ENCODE data around the gene SPDEF. TPM values are rescaled to one million over a fixed set of nuclear protein-coding genes. Genes with fewer than 3 reads are reported as not detected.

The SPDEF gene
- polyA plus RNA-seq, 1 donor = 11.6 TPM

DNA sequence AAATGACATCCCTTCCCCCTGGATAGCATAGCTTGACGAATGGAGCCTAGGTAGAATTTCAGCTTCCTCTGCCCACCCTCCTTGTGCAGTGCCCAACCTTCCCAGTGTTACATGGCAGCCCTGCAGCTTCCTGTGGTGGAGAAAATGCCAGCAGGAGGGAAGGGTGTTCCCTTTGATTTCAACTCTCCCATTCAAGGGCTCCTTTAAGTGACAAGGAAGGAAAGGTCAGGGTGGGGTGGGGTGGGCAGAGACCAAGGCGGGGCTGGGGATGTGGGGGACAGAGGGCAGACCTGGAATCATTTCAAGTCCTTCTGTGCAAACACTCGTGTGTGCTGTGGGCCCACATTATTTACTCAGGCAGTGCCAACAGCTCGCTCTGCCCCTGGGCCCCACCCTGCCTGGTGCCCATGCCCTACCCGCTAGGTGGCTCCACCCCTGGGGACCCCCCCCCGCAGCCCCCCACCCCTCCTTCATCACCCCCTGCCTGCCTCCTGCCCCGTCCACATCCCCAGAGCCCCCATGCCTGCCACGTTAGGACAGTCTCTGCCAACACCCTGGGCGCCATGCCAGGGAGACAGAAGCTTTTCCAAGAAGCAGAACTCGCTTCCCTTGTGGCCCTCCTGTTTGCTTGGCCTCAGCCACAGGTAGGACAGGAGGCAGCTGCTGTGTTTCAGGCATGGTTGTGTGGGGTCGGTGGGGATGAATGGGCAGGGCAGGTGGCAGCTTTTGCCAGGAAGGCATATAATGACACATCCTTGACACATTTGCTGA lies 9.4 kb downstream of the SPDEF start:
- Histone ChIP-seq H3K9me3 (ENCODE audit: control insufficient read depth, low read depth, low read length) (no peaks in the 10 kb centered on the region), H3K4me3 (ENCODE audit: low read length) (no peak overlapping the region), H3K36me3 (ENCODE audit: control insufficient read depth, insufficient read depth, low read length) (no peaks in the 10 kb centered on the region), H3K4me1 (ENCODE audit: control insufficient read depth, insufficient read depth, low read length) (peaks cover 10% of the 10 kb centered on the region), H3K27me3 (ENCODE audit: control insufficient read depth, insufficient read depth, low read length) (no peaks in the 10 kb centered on the region), H3K27ac (ENCODE audit: low read length) (no peak overlapping the region)
- peak in 1 of 2 donors; percentile 39 for DNase-seq
- WGBS (ENCODE audit: insufficient coverage, low lambda C conversion rate) = no CpG with 5 or more reads among the region's 11 CpGs

- H3K4me1 ChIP-seq (ENCODE audit: control insufficient read depth, insufficient read depth, low read length) = peaks cover 10% of the 10 kb centered on the region
- no peaks in the 10 kb centered on the region for H3K36me3 ChIP-seq (ENCODE audit: control insufficient read depth, insufficient read depth, low read length)
- DNase-seq = no peak
- no peaks in the 10 kb centered on the region for H3K27me3 ChIP-seq (ENCODE audit: control insufficient read depth, insufficient read depth, low read length)
- H3K4me3 ChIP-seq (ENCODE audit: low read length) = no peak overlapping the region
- H3K27ac ChIP-seq (ENCODE audit: low read length) = no peak overlapping the region
- WGBS (ENCODE audit: insufficient coverage, low lambda C conversion rate) = no CpG with 5 or more reads among the region's 13 CpGs
- H3K9me3 ChIP-seq (ENCODE audit: control insufficient read depth, low read depth, low read length) = no peaks in the 10 kb centered on the region
Measured at GRCh38 chr6:34544776-34545471, 11.2 kb downstream of the SPDEF start.

DNA sequence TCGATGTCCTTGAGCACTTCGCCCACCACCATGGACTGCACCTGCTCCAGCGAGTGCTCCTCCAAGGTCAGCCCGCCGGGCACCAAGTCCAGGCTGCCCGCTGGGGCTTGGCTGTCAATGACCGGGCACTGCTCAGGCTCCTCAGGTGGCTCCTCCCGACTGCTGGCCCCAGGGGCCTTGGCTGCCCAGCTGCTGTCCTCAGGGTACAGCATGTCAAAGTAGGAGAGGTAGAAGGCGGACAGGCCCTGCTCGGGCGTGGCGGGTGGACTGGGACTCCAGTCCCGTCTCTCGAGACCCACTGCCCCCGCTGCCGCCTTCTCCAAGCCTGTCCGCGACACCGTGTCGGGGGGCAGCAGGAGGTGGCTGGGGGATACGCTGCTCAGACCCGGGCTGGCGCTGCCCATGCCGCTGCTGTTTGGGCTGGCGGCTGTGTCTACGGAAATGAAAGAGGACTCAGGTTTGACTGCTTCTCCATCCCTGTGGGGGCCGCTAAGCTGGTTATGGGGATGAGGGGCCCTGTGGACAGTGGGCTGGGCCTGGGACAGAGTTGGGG lies 12.0 kb downstream of the SPDEF start:
- no peaks in the 10 kb centered on the region for H3K27me3 ChIP-seq (ENCODE audit: control insufficient read depth, insufficient read depth, low read length)
- WGBS (ENCODE audit: insufficient coverage, low lambda C conversion rate) = no CpG with 5 or more reads among the region's 27 CpGs
- H3K36me3 ChIP-seq (ENCODE audit: control insufficient read depth, insufficient read depth, low read length) = no peaks in the 10 kb centered on the region
- peaks cover 10% of the 10 kb centered on the region for H3K4me1 ChIP-seq (ENCODE audit: control insufficient read depth, insufficient read depth, low read length)
- H3K4me3 ChIP-seq (ENCODE audit: low read length) = no peak overlapping the region
- H3K9me3 ChIP-seq (ENCODE audit: control insufficient read depth, low read depth, low read length) = no peaks in the 10 kb centered on the region
- DNase-seq = no peak
- no peak overlapping the region for H3K27ac ChIP-seq (ENCODE audit: low read length)

DNA sequence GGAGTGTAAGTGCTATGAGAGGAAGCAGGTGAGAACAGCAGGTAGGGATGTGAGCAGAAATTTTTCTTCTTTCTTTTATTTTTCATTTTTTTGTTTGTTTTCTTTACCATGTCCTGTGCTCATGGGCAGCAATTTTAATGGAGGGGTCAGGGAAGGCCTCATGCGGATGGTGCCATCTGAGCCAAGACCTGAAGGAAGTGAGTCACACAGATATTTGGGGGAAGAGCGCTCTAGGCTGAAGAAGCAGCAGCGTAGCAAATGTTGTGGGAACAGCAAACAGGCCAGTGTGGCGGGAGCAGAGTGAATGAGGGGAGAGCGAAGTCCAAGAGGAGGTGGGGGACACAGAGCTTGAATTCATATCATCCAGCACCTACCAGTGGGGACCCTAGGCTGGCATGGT lies 12.7 kb downstream of the SPDEF start:
- no peaks in the 10 kb centered on the region for H3K27me3 ChIP-seq (ENCODE audit: control insufficient read depth, insufficient read depth, low read length)
- H3K9me3 ChIP-seq (ENCODE audit: control insufficient read depth, low read depth, low read length) = no peaks in the 10 kb centered on the region
- no peak for DNase-seq
- no peaks in the 10 kb centered on the region for H3K36me3 ChIP-seq (ENCODE audit: control insufficient read depth, insufficient read depth, low read length)
- no peak overlapping the region for H3K27ac ChIP-seq (ENCODE audit: low read length)
- H3K4me1 ChIP-seq (ENCODE audit: control insufficient read depth, insufficient read depth, low read length) = peaks cover 10% of the 10 kb centered on the region
- WGBS (ENCODE audit: insufficient coverage, low lambda C conversion rate) = no CpG with 5 or more reads among the region's 5 CpGs
- H3K4me3 ChIP-seq (ENCODE audit: low read length) = no peak overlapping the region

GRCh38 chr6:34540841-34541240 lies 15.3 kb downstream of the SPDEF start:
- WGBS (ENCODE audit: insufficient coverage, low lambda C conversion rate) = no CpG with 5 or more reads among the region's 8 CpGs
- no peaks in the 10 kb centered on the region for H3K9me3 ChIP-seq (ENCODE audit: control insufficient read depth, low read depth, low read length)

GRCh38 chr6:34540222-34540621 lies 15.9 kb downstream of the SPDEF start:
- Histone ChIP-seq H3K4me3 (ENCODE audit: low read length) (no peak overlapping the region), H3K36me3 (ENCODE audit: control insufficient read depth, insufficient read depth, low read length) (no peaks in the 10 kb centered on the region), H3K27me3 (ENCODE audit: control insufficient read depth, insufficient read depth, low read length) (no peaks in the 10 kb centered on the region), H3K9me3 (ENCODE audit: control insufficient read depth, low read depth, low read length) (no peaks in the 10 kb centered on the region), H3K27ac (ENCODE audit: low read length) (no peak overlapping the region), H3K4me1 (ENCODE audit: control insufficient read depth, insufficient read depth, low read length) (peaks cover 9% of the 10 kb centered on the region)
- no peak for DNase-seq
- no CpG with 5 or more reads among the region's 5 CpGs for WGBS (ENCODE audit: insufficient coverage, low lambda C conversion rate)

More at GRCh38 chr6:34540841-34541240, 15.3 kb downstream of the SPDEF start:
- no peak for DNase-seq
- H3K36me3 ChIP-seq (ENCODE audit: control insufficient read depth, insufficient read depth, low read length) = no peaks in the 10 kb centered on the region
- H3K27me3 ChIP-seq (ENCODE audit: control insufficient read depth, insufficient read depth, low read length) = no peaks in the 10 kb centered on the region
- no peak overlapping the region for H3K27ac ChIP-seq (ENCODE audit: low read length)
- peaks cover 9% of the 10 kb centered on the region for H3K4me1 ChIP-seq (ENCODE audit: control insufficient read depth, insufficient read depth, low read length)
- H3K4me3 ChIP-seq (ENCODE audit: low read length) = no peak overlapping the region

DNA sequence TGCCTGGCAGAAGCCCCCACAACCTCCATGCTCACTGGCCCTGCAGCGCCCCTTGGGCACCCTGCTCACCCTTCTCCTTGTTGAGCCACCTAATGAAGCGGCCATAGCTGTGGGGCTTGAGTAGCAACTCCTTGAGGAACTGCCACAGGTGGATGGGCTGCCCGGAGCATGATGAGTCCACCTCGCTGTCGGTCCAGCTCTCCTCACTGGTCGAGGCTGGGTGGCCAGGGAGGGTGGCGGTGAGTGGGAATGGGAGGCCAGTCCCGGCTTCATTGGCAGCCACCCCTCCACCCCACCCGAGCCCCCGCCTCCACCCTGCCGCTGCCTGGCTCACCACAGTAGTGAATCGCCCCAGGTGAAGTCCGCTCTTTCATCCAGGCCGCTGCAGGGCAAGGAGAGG lies 16.9 kb downstream of the SPDEF start:
- Histone ChIP-seq H3K9me3 (ENCODE audit: control insufficient read depth, low read depth, low read length) (no peaks in the 10 kb centered on the region), H3K27me3 (ENCODE audit: control insufficient read depth, insufficient read depth, low read length) (no peaks in the 10 kb centered on the region), H3K27ac (ENCODE audit: low read length) (no peak overlapping the region), H3K4me1 (ENCODE audit: control insufficient read depth, insufficient read depth, low read length) (peaks cover 9% of the 10 kb centered on the region), H3K36me3 (ENCODE audit: control insufficient read depth, insufficient read depth, low read length) (no peaks in the 10 kb centered on the region), H3K4me3 (ENCODE audit: low read length) (no peak overlapping the region)
- WGBS (ENCODE audit: insufficient coverage, low lambda C conversion rate) = no CpG with 5 or more reads among the region's 14 CpGs
- no peak for DNase-seq

DNA sequence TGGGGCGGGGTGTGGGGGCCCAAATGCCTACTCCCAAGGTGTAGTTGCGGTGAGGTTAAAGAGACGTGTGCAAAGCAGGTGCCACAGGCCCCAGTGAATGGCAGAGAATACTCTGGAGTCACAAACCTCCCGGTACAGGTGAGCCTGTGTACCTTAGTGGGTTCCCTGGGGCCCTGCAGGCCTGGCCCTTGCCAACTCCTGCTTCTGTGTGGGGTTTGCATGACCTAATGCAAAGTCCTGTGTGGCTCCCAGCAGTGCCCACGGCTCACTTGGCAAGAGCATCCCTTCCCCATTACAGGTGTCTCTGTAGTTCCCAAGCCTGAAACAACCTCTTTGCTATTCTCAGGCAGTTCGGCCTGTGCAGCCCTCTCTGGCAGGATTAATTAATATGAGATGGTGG lies 17.5 kb downstream of the SPDEF start:
- Histone ChIP-seq H3K27ac (ENCODE audit: low read length) (no peak overlapping the region), H3K27me3 (ENCODE audit: control insufficient read depth, insufficient read depth, low read length) (no peaks in the 10 kb centered on the region), H3K9me3 (ENCODE audit: control insufficient read depth, low read depth, low read length) (no peaks in the 10 kb centered on the region), H3K4me3 (ENCODE audit: low read length) (no peak overlapping the region), H3K36me3 (ENCODE audit: control insufficient read depth, insufficient read depth, low read length) (no peaks in the 10 kb centered on the region), H3K4me1 (ENCODE audit: control insufficient read depth, insufficient read depth, low read length) (peaks cover 9% of the 10 kb centered on the region)
- no CpG with 5 or more reads among the region's 6 CpGs for WGBS (ENCODE audit: insufficient coverage, low lambda C conversion rate)
- DNase-seq = no peak

- no peaks in the 10 kb centered on the region for H3K9me3 ChIP-seq (ENCODE audit: control insufficient read depth, low read depth, low read length)
- no peak overlapping the region for H3K27ac ChIP-seq (ENCODE audit: low read length)
- no peak overlapping the region for H3K4me3 ChIP-seq (ENCODE audit: low read length)
- H3K36me3 ChIP-seq (ENCODE audit: control insufficient read depth, insufficient read depth, low read length) = no peaks in the 10 kb centered on the region
- H3K27me3 ChIP-seq (ENCODE audit: control insufficient read depth, insufficient read depth, low read length) = no peaks in the 10 kb centered on the region
- no CpG with 5 or more reads among the region's 19 CpGs for WGBS (ENCODE audit: insufficient coverage, low lambda C conversion rate)
- H3K4me1 ChIP-seq (ENCODE audit: control insufficient read depth, insufficient read depth, low read length) = peaks cover 9% of the 10 kb centered on the region
- DNase-seq = no peak
Measured at GRCh38 chr6:34537922-34538550, 18.1 kb downstream of the SPDEF start.

Measured in large intestine (tissue), 3 donors.